ACC112 (cell line): ENCODE results near the gene RARB.

Experiments
- H2AFZ ChIP-seq: fragments of 200-600 bp; sonication (generic); one replicate; pipeline ENCODE4 v1.6.0; 2017; ENCODE audit warnings: antibody characterized with exemption, low read length; ENCODE audit not compliant: unreplicated experiment
- H3K27ac ChIP-seq: fragments of 200-600 bp; sonication (generic); 2 replicates; pipeline ENCODE4 v1.5.1; 2014; ENCODE audit warnings: low read depth, mild to moderate bottlenecking, antibody characterized with exemption, low read length, moderate library complexity
- H3K27me3 ChIP-seq: fragments of 200-600 bp; sonication (generic); 2 replicates; pipeline ENCODE4 v1.6.1; 2014; ENCODE audit warnings: mild to moderate bottlenecking, antibody characterized with exemption, low read length, moderate library complexity, mixed read lengths; ENCODE audit not compliant: insufficient read depth
- H3K36me3 ChIP-seq: fragments of 200-600 bp; sonication (generic); 2 replicates; pipeline ENCODE4 v1.6.1; 2016; ENCODE audit warnings: mild to moderate bottlenecking, antibody characterized with exemption, low read length, moderate library complexity, mixed read lengths; ENCODE audit not compliant: insufficient read depth
- H3K4me1 ChIP-seq: fragments of 200-600 bp; sonication (generic); one replicate; pipeline ENCODE4 v1.6.1; 2016; ENCODE audit warnings: low read length, mixed read lengths; ENCODE audit not compliant: insufficient read depth, unreplicated experiment, control insufficient read depth
- H3K4me3 ChIP-seq: fragments of 200-600 bp; sonication (generic); 2 replicates; pipeline ENCODE4 v1.5.1; 2014; ENCODE audit warnings: mild to moderate bottlenecking, low read depth, low read length
- H3K79me2 ChIP-seq: fragments of 200-600 bp; sonication (generic); one replicate; pipeline ENCODE4 v1.6.0; 2016; ENCODE audit warnings: low read length; ENCODE audit not compliant: control insufficient read depth, unreplicated experiment, insufficient read depth

RARB gene

DNA sequence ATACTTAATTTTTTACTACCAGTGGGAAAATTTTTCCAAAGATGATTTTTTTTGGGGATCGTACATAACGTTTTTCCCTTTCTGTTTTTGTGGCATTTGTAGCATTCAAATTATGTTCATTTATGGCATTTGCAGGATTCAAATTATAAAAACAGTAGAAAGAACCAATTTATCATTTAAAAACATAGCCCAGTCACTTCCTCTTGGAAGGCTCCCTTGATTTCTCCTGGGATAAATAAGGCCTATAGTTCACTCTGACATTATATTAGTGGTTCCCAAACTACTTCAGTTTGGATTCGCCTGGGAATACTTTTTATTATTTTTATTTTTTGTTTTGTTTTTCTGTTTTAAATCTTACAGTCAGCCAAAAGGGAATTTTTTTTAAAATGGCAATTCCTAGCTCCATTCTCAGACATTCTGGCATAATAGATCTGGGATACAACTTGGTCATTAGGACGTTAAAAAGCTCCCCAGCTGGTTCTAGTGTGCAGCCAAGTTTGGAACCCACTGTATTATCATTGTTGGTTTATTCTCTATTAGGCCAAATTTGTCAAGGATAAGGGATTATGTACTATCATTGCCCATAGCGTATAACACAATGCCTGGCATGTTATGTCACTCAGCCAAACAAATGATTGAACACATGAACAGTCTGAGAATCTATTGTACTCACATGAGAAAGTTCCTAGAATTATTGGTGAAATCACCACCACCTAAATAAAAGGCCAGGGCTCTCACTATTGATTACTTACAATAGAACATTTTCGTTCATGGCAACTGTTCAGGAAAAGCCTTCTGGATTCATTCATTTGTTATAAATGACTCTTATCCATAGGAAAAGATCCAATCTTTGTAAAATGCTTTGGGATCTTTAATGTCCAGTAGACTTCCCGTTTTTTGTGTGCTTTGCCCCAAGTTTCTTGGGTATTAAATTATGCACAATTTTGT lies 28.9 kb downstream of the RARB start:
- no peak overlapping the region for H2AFZ ChIP-seq
- no peaks in the 10 kb centered on the region for H3K27me3 ChIP-seq
- no peak overlapping the region for H3K4me3 ChIP-seq
- no peaks in the 10 kb centered on the region for H3K36me3 ChIP-seq
- no peaks in the 10 kb centered on the region for H3K79me2 ChIP-seq
- H3K27ac ChIP-seq = peak overlapping the region; percentile 49
- peaks cover 59% of the 10 kb centered on the region for H3K4me1 ChIP-seq

DNA sequence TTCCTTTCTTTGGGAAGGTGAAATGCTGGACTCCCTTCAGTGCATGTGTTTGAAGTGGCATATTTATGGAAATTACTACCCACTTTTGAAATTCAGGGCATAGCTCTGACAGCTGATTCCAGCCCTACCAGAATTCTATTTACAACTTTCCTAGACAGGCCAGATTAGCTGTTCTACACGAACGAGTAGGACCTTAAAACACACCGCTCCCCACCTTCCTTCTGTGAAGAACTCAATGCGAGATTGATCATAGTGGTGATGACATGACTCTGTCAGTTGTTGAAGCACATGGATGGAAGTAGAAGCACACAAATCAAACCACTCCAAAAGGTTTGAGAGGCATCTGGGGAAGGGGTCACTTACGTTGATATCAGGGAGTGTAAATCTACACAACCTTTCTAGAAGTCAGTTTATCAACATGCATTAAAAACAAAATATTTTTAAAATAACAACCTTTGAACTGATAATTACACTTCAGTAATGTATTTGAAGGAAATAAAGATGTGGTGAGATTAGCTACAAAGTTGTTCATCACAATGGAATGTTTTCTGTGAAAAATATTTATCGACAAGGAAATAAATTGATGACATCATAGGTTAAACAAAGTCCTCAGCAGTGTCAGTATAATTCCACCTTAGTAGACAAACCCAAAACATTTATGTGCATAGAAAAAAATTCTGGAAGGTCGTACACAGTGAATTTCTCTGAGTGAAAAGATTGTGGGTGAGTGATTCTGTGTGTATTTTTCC lies 29.8 kb downstream of the RARB start:
- H3K27ac ChIP-seq = peak overlapping the region; percentile 49
- no peaks in the 10 kb centered on the region for H3K36me3 ChIP-seq
- no peaks in the 10 kb centered on the region for H3K27me3 ChIP-seq
- no peaks in the 10 kb centered on the region for H3K79me2 ChIP-seq
- H2AFZ ChIP-seq = peak overlapping the region; percentile 49
- peak overlapping the region; percentile 20; the same call in 1 of the 2 replicates for H3K4me3 ChIP-seq
- peaks cover 59% of the 10 kb centered on the region for H3K4me1 ChIP-seq

DNA sequence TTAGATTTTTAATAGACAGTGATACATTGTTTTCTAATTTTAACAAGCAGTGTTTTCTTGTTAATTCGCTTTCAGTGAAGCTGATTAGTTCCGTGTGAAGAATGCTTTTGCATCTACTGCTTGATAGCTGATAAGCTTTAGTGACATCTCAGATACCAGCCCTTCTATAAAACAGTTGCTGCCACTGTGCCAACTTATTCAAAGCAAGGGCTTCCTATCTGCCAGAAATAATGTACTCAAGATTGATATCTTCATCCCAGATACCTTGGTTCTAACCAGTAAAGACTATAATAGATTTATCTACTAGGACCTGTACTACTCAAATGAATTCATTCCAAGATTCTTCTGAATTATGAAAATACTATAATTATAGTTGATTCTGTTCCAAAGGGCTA lies 30.4 kb downstream of the RARB start:
- H2AFZ ChIP-seq = no peak overlapping the region
- H3K4me1 ChIP-seq = peaks cover 59% of the 10 kb centered on the region
- no peaks in the 10 kb centered on the region for H3K79me2 ChIP-seq
- H3K27me3 ChIP-seq = no peaks in the 10 kb centered on the region
- H3K4me3 ChIP-seq = no peak overlapping the region
- no peak overlapping the region for H3K27ac ChIP-seq
- no peaks in the 10 kb centered on the region for H3K36me3 ChIP-seq

DNA sequence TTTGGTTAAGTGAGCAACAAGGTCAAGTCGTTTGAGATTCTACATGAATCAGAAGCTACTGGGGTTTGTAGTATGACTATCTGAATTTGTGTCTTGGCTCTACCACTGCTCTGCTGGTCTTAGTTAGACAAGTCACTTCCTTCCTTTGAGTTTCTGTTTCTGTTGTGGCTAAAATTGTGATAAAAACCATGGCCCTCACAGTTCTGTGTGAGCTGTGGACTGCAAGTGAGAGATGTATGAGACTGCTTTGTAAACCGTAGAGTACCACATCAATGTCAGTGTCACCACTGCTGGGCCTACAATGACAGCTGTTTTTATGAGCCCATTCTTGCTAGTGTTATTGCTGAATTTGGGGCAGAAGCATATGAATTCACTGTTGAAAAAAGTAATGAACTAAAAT lies 32.7 kb downstream of the RARB start:
- no peak overlapping the region for H3K4me3 ChIP-seq
- no peak overlapping the region for H2AFZ ChIP-seq
- peaks cover 36% of the 10 kb centered on the region for H3K4me1 ChIP-seq
- H3K27ac ChIP-seq = no peak overlapping the region
- no peaks in the 10 kb centered on the region for H3K27me3 ChIP-seq
- no peaks in the 10 kb centered on the region for H3K36me3 ChIP-seq
- no peaks in the 10 kb centered on the region for H3K79me2 ChIP-seq

DNA sequence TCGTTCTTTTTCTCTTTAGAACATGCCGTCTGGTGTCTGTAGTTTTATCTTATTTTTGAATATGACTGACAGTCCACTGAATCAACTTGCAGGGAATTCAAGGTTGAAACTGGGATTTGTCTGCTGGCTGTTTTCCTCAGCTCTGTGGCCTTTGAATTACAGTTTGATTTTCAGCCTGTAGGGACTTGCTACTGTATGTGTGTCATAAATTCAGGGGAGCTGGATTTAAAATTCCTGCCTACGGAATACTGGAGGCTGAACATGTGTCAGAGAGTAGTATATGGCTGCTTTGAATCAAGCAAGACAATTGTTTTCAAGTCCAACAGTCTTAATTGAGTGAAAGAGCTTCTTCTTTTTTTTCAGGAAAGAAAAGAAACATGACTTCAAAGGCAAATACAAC lies 33.9 kb downstream of the RARB start:
- no peak overlapping the region for H3K27ac ChIP-seq
- H3K4me1 ChIP-seq = peaks cover 29% of the 10 kb centered on the region
- H3K27me3 ChIP-seq = no peaks in the 10 kb centered on the region
- H3K36me3 ChIP-seq = no peaks in the 10 kb centered on the region
- no peaks in the 10 kb centered on the region for H3K79me2 ChIP-seq
- no peak overlapping the region for H2AFZ ChIP-seq
- H3K4me3 ChIP-seq = no peak overlapping the region

DNA sequence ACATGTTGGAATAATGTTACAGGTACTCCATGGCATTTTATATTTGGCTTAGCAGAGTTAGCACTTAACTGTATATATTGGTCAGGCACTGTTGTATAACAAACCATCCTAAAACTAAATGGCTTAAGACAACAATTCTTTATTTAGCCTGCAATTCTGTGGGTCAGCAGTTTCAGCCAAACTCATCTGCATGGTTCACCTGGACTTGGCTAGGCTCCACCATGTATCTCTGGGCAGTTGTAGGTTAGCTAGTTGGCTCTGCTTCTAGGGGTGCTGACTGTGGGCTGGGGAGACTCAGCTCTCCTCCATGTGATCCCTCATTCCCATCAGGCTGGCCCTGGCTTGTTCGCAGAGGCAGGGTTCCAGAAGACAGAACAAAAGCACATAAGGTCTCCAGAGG lies 34.4 kb downstream of the RARB start:
- no peaks in the 10 kb centered on the region for H3K27me3 ChIP-seq
- no peaks in the 10 kb centered on the region for H3K79me2 ChIP-seq
- H2AFZ ChIP-seq = no peak overlapping the region
- no peaks in the 10 kb centered on the region for H3K36me3 ChIP-seq
- H3K4me3 ChIP-seq = no peak overlapping the region
- H3K27ac ChIP-seq = no peak overlapping the region
- H3K4me1 ChIP-seq = peaks cover 24% of the 10 kb centered on the region

DNA sequence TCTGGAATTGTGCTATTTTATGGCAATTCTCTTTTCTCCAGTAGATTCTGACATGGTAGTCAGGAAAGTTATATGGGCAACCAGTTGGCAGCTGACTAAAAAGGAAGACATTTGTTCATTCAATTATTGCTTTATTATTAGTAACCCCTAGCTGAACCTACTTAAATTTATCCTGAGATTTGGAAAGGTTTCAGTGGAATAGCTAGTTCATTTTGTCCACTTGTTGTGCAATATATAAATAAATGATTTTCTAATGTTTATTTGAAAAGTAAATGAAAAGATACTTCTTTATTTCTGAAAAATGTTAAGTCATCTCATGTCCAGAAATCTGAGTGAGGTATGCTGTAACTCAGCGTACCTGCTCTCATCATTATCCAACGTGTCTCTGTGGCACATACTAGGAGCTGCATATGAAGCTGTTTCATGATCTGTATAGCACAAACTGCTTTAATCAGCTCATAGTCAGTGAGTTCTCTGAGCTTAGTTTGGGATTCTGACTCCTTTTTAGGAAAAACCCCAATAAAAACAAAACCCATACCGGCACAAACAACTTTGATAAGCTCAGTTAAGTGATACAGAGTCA lies 35.9 kb downstream of the RARB start:
- no peaks in the 10 kb centered on the region for H3K79me2 ChIP-seq
- no peaks in the 10 kb centered on the region for H3K36me3 ChIP-seq
- H2AFZ ChIP-seq = no peak overlapping the region
- peaks cover 15% of the 10 kb centered on the region for H3K4me1 ChIP-seq
- H3K27ac ChIP-seq = no peak overlapping the region
- H3K4me3 ChIP-seq = no peak overlapping the region
- no peaks in the 10 kb centered on the region for H3K27me3 ChIP-seq

DNA sequence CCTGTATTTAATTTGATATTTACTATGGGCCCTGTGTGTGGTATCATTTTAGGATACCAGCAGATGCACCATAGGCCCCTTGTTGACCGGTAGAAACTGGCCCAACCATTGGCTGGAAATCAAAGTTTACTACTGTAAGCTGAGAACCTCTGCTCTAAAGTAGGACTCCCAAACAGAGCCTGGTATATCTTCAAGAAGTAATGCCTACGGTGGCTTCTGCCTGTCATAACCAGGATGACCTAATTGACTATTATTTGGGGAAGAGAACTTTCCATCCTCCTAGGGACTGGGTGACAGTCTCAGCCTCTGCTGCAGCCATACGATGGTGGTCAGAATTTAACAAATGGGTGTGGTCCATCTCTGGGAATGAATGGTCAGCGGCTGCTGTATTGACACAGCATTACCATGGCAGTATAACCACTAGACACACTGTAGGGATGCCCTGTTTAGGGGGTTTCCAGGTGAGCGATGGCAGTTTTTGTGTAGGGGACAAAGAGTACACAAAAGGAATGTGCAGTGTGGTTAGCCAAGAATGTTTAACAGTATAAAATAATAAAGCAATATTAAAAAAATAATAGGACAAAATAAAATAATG lies 37.3 kb downstream of the RARB start:
- Histone ChIP-seq H3K4me1 (peaks cover 14% of the 10 kb centered on the region), H3K79me2 (no peaks in the 10 kb centered on the region), H3K36me3 (no peaks in the 10 kb centered on the region), H3K4me3 (no peak overlapping the region), H3K27me3 (no peaks in the 10 kb centered on the region), H2AFZ (no peak overlapping the region), H3K27ac (no peak overlapping the region)

DNA sequence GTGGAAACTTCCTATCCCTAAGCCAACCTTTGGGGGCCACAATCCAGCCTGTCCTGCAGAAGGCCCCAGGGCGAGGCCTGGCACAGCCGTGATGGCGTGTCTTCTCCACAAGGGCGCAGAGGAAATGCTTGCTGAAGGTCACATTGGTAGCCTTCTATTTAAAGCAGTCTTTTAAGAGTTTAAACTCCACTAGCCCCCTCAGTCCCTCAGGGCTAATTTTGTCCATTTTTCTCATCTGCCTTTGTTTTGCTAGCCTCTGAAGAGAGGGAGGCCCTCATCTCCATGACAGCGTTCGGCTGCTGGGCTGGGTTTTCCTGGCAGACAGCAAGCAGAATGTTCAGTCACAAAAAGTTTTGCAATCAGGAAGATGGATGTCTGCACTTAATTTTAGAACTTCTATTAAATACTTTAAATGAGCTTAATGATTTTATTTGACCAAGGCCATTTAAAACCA lies 40.8 kb downstream of the RARB start:
- no peaks in the 10 kb centered on the region for H3K36me3 ChIP-seq
- no peaks in the 10 kb centered on the region for H3K27me3 ChIP-seq
- peak overlapping the region; percentile 28 for H3K27ac ChIP-seq
- H2AFZ ChIP-seq = peak overlapping the region; percentile 69
- H3K79me2 ChIP-seq = no peaks in the 10 kb centered on the region
- no peak overlapping the region for H3K4me3 ChIP-seq
- H3K4me1 ChIP-seq = peaks cover 31% of the 10 kb centered on the region

DNA sequence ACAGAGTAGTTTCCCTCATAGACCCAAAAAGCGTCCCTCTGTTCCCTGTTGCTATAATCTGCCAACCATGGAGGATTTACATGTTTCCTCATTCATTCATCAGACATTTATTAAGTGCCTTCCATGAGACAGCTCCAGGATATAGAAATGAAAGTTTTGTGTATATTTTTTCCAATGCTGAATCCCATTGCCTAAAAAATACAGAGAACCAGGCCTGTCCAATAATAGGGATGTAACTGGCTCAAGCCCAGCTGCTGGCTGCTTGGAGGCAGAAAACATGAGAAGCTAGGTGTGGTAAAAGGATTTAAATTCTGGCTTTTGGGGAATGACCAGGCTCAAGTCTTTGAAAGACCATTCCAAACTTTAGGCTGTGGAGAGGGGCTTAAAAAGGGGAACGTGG lies 41.5 kb downstream of the RARB start:
- Histone ChIP-seq H3K4me1 (peaks cover 38% of the 10 kb centered on the region), H3K4me3 (no peak overlapping the region), H3K36me3 (no peaks in the 10 kb centered on the region), H3K27me3 (no peaks in the 10 kb centered on the region), H3K27ac (peak overlapping the region; percentile 28; the same call in 1 of the 2 replicates), H3K79me2 (no peaks in the 10 kb centered on the region), H2AFZ (no peak overlapping the region)
